GM19193 (cell line): ENCODE measurements around the gene FGFR3.

Experiments
- POLR2A ChIP-seq: IDR thresholded peaks from 4 replicates; pipeline ENCODE4 v1.6.1; 2011; ENCODE audit not compliant: insufficient read depth, insufficient read length; ENCODE audit errors: extremely low read depth

Gene FGFR3

GRCh38 chr4:1792832-1793495 lies at the start of gene FGFR3:
Gene FGFR3, plus strand, starts transcription at chr4:1793293. Its CDS starts 642 bp downstream, at chr4:1793935.
- no peak for TF ChIP-seq POLR2A

GRCh38 chr4:1743551-1743950 lies 49.5 kb upstream of the FGFR3 start:
- no peak for TF ChIP-seq POLR2A

- no peak for TF ChIP-seq POLR2A
Observed at GRCh38 chr4:1743975-1744374, 49.1 kb upstream of the FGFR3 start.

GRCh38 chr4:1744552-1744951 lies 48.5 kb upstream of the FGFR3 start:
- no peak for TF ChIP-seq POLR2A

GRCh38 chr4:1745165-1745564 lies 47.9 kb upstream of the FGFR3 start:
- no peak for TF ChIP-seq POLR2A

- no peak for TF ChIP-seq POLR2A
Observed at GRCh38 chr4:1745697-1746096, 47.4 kb upstream of the FGFR3 start.

- TF ChIP-seq POLR2A: no peak
Observed at GRCh38 chr4:1746265-1746691, 46.8 kb upstream of the FGFR3 start.

- no peak for TF ChIP-seq POLR2A
Observed at GRCh38 chr4:1746919-1747602, 46.0 kb upstream of the FGFR3 start.

- no peak for TF ChIP-seq POLR2A
Observed at GRCh38 chr4:1747603-1747967, 45.5 kb upstream of the FGFR3 start.

- TF ChIP-seq POLR2A: no peak
Observed at GRCh38 chr4:1748465-1748995, 44.6 kb upstream of the FGFR3 start.

- TF ChIP-seq POLR2A: no peak
Observed at GRCh38 chr4:1749370-1749769, 43.7 kb upstream of the FGFR3 start.

- TF ChIP-seq POLR2A: no peak
Observed at GRCh38 chr4:1749826-1750225, 43.3 kb upstream of the FGFR3 start.

GRCh38 chr4:1750381-1751154 lies 42.5 kb upstream of the FGFR3 start:
- TF ChIP-seq POLR2A: no peak

GRCh38 chr4:1751155-1751918 lies 41.8 kb upstream of the FGFR3 start:
- TF ChIP-seq POLR2A: no peak

- no peak for TF ChIP-seq POLR2A
Observed at GRCh38 chr4:1751919-1752283, 41.2 kb upstream of the FGFR3 start.
